UCSD-AML1 (cell line): ENCODE measurements around the gene RUNX2.

Source experiments
- DNase-seq: peaks from one replicate; lab custom pipeline; 2025; ENCODE audit not compliant: unreplicated experiment; lab: John Stamatoyannopoulos, UW

The RUNX2 gene

DNA sequence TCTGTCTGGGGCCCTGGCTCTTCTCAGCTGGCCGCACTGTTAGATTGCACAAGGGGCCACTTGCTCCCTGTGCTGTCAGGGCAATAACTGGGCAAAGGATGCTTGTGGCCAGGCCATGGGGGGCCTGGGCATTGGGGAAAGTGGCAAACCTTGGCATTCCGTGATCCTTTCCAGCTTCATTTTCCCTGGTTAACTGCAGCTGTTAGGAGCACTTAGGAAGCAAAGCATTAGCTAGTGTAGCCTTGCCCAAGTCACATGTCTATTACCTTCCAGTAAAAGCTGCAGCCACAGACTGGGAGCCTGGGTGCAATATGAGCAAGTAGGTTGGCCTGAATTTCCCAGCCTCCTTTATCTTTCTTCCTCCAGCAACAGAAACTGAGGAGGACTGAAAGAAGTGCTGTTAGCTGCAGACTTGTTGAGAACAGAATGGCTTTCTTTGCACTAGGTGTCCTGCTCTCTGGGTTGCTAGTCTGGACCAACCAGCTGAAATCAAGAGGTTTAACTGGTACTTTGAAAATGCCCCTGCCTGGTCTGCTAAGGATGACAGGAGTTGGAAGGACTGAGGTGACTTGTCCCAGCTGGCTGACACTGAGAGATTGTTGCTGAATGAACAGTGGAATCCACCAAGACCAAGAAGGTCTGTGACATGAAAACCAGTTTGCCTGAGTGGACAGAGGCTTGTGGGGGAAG, 361.9 kb downstream of the RUNX2 start:
- DNase-seq, result no peak

DNA sequence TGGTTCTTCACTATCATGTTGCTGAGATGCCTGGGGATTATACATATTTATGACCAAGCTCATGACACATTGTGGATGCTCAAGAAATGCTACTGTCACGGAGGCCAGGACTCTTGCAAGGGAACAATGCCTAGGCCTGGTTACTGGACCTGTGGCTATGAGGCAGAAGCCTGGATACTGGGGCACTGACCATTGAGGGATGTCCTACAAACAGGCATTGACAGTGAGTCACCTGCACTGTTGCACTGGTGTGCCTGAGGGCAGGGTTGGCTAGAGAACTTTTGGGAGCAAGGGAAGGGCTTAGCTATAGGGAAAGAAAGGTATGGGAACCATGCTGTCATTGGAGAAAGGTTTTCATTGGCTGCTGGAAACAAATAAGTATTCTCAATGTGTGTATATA, 362.7 kb downstream of the RUNX2 start:
- no peak for DNase-seq

DNA sequence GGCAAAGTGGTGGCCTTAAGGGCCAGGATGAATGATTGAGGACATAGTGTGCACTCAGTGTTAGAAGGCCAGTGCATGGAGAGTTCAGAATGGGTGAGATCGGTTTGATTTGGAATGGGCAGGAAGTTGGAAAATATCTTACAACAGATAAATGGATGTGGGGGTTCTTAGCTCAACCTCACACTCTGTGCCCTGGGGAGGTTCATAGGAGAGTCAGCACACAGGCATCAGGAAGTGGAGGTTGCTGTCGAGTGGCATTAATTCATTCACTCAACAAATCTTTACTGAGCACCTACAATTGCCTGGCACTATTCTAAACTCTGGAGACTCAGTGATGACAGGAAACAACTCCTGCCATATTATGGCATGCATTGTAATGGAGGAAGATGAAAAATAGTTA, 363.3 kb downstream of the RUNX2 start:
- DNase-seq, result no peak

DNA sequence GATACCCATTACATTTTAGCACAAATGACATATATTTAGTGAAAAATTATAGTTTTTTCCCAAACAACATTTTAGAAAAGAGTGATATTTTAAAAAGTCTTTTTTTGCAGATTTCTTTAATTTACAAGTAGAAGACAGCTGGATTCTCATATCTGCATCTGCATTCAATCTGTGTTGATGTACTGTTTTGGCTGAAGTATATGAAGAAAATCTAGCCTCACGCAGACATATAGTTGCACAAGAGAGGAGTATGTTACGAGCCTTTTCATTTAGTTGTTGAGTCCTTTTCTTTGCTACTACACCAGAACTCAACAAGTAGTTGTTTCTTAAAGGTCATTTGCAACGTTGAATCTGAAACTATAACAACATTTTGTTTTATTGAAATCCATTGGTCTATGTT, 363.9 kb downstream of the RUNX2 start:
- DNase-seq, result no peak

DNA sequence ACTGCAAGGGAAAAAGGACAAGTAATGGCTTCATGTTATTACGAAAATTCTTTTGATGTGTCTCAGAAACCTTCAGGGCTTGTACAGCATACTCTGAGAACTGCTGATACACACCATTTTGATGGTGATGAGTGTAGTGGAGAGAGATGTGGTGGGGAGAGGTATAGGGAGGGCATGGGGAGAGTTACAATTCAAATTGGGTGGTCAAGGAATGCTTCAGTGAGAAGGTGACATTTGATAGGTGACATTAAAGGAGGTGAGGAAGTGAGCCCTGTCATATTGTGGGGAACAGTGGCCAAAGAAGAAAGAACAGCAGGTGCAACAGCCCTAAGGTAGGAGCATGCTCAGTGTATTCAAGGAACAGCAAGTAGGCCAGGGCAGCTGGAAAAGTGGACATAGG, 368.6 kb downstream of the RUNX2 start:
- DNase-seq, result no peak

DNA sequence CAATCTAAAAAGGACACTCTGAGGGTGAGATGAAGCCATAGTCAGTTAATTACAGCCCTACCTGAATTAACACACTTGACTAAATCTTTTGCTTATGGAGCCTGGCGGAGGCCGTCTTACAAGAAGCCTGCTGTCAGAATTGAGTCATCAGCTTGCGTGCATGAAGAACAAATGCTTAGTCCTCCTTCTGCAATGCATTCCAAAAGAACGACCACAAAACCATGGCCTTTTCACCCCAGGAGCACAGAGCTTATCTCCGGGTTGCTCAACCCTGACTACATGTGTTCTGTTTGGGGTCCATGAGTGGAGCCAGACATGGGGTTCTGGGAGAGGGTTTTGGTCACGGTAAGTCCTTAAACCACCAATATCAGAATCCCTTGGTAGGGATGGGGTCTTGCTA, 369.5 kb downstream of the RUNX2 start:
- no peak for DNase-seq

DNA sequence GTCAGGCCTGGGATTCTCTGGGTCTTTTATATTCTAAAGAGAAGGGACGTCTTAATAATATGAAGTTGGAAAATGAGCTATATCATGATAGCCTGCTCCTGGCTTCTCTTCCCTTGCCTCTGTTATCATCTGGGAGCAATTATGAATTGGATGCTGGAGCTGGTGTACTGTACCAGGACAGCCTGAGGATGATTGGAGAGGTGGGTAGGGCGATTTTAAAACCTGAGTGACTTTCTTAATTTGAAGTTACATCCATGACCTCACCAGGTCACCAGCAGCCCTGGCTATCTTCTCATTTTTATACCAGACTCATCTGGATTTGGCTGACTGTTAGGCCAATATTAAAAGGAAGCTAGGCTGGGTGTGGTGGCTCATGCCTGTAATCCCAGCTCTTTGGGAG, 369.9 kb downstream of the RUNX2 start:
- no peak for DNase-seq

DNA sequence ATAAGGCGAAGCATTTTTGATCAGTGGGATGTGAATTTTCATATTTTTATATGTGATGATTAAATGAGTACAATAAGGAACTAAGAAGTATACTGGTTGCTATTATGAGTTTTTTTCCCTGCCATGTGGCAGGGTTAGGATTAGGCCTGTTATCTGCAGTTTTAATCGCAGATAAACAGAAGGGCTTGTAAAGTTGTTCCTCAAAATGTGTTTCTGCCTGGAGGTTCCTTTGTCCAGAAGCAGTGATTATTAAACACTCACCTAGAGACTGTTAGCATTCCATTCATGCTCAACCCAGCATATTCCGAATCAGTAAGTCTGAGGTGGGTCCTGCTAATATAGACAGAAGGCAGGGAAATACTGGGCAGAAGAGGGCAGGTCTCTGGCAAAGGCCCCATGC, 371.5 kb downstream of the RUNX2 start:
- DNase-seq, result no peak

DNA sequence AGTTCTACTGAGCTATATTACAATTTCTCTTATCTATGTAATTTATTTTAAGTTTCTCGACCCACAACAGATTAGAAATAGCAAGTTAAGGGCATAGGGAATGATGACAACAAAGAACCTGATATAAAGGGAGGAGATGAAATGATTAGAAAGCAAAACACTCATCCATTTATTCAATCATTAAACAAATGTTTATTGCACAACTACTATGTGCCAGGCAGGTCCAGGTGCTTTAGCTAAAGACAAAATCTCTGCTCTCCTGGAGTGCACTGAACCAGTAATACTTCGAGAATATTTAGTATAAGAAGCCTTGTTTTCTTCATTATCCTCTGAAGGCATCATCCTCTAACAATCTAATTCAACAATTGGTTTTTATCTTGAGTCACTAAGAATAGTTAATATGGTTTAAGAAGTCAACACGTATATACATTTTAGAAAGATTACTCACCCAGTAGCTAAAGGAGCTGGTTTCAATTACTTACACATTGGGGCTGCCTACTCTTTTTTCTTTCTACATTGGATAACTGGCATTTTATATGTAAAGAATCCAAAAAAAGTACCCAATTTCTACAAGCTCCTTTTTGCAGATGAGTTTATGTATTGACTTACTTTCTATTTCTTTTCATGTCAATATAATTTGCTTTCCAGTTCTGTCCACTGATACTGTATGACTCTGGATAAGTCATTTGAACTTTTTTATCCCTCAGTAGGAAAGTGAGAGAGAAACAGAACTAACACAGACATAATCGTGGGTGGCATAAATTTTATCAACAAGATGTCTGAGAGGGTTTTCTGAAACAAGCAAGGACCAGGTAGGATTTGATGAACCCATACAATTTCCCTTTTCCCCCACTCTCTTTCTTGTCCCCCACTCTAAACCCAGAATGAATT, 375.0 kb downstream of the RUNX2 start:
- DNase-seq, result no peak

DNA sequence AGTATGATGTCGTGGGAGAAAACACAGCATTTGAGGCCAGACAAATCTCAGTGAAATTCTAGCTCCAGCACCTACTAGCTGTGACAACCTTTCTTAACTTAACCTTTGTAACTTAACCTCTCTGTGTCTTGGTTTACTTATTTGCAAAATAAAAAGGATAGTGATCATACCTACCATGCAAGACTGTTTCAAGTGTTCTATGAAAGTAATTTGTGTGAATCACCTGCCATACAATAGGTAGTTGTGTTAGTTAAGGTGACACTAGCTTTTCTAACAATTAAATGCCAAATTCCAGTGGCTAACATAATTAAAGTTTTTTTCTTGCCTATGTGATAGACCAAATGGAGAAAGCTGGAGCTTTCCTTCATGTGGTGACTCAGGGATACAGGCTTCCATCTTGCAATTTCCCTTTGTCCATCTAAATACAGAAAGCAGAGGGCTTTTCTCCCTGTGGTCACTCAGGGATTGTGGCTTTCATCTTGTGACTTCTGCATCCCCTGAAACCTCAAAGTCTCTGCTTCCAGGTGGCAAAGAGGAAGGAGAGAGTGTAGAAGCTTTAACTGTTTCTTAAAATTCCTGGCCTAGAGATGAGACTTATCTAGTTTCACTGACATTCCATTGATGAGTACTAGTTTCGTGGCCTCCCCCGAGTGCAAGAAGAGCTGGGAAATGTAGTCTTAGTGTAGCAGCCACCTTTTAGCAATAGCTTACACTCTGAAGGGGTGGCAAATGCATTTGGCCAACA, 376.1 kb downstream of the RUNX2 start:
- DNase-seq, result no peak

DNA sequence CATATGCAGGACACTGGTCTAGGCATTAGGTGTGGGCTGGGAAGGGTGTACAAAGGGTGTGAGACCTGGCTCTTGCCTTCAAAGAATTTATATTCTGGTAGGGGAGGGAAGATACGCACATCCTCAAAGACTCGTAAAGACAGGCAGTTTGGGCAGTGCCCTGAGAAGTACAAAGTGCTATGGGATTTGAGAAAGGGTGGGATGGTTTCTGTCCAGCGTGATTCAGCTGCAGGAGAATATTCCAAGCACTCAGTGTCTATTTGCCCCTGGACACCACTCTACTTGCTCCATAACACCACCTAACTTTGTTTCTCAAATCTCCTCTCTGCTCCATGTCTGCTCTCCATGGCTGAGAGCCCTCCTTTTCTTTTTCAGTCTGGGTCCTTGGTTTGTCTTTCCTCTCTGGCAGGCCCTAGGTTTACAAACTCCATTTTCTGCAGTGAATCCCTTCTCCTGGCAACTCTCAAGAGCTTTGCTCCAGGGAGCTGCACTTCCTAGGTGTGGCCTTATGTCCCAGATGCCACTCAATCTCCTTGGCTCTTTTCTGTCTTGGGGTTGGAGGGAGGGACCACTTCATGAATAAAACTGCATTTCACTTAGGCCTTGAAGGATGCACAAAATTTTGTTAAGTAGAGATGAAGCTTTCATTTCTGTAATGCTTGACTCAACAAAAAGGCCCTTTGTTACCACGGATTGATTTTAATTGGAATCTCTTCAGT, 377.2 kb downstream of the RUNX2 start:
- no peak for DNase-seq

DNA sequence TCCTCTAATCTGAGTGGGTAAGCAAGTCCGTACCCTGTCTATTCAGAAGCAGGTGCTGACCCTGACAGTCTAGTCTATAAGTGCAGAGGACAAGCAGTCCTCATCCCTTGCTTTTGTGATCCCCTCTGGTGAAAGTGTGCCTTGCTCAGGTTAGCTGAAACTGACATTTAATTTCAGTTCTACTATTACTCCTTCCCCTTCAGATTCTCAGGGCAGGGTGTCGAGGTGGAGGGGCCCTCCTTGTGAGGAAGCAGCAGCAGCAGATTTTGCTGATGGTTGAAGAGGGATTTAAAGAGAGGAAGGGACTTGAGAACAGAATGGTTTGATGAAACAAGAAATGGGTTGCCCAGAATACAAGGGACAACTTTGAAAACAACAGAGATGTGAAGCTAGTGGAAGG, 378.2 kb downstream of the RUNX2 start:
- DNase-seq, result no peak

DNA sequence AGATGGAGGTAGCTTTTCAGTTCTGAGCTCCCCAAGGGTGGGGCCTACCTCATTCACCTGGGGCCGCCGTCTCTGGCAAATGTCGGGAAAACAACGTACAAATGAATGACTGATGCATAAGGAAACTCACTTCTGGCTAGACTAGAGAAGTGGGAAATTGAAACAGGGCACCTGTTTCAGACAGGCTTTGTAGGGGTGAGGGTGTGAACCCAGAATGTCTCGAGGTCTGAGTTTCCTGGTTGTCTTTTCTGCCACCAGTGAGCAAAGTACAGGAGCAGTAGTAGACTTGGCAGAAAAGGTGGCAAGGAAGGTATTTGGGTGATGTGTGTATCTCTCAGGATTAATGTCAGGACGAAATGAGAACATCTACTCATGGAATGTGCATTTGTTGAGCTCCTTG, 379.0 kb downstream of the RUNX2 start:
- no peak for DNase-seq

DNA sequence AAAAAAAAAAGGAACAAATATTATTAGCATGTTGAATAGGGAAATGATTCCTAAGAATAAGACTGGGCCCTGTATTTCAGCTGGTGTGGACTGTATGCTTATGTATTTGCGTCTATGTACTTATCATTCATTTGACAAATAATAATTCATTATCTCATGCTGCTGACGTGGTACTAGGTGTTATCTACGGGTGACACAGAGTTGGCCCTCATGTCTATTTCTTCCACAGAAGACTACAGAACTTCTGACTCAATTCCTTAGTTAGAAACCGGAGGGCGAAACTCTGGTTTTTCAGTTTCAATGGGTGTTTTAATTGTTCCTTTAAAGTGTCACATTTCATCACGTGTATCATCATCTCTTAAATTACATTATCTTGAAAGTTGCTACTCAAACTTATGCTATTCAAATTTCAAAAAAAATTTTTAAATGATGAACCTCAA, 381.7 kb downstream of the RUNX2 start:
- DNase-seq, result no peak

DNA sequence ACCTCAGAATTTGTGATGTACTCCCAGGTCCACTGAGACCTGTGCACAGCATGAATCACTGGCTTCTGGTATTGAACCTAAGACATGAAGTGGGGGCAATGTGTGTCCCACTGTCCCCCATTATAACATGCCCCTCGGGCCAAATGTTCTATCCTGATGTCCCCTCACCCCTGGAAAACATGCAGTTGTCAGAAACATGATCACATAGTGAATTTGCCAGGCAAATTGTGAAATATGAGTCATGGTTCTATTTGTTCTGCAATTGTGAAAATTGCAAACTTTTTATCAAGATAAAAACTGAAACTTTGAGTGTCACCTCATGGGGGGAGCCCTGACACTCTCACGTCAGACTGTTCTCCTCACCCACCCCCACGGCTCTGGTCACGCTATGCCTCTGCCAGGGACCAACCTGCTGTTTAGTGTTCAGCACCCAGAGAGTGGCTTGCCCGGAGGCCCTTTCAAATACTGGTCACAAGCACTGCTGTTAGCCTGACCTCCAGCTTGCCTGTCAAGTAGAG, 382.2 kb downstream of the RUNX2 start:
- DNase-seq, result no peak

DNA sequence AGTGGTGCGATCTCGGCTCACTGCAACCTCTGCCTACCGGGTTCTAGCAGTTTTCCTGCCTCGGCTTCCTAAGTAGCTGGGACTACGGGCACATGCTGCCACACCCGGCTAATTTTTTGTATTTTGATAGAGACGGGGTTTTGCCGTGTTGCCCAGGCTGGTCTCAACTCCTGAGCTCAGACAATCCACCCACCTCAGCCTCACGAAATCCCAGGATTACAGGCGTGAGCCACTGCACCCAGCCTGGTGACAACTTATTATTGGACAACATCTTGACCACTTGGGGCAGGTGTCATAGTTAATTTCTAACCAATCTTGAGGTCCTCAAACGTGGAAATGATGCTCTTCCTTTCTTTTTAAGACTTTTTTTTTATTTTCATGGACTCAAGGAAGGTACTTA, 383.9 kb downstream of the RUNX2 start:
- no peak for DNase-seq

DNA sequence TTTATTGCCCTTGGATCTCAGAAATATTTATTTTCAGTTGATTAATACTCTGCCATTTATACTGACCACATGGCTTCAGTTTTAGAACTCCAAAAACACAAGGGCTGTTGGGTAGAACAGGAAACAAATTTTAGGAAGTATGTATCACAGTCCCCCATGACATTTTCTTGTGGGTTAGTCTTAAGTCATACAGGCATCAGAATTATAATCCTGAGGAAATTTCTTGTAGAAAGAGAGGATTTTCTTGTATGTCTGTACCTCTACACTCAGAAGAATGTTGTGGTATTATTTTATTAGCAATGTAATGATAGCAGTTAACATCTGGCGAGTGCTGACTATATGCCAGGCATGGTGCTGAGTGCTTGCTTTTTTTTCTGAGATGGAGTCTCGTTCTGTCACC, 384.7 kb downstream of the RUNX2 start:
- DNase-seq, result no peak
